PC-9 (cell line): ENCODE measurements around the gene TBX2. TPM values are rescaled to one million over a fixed set of nuclear protein-coding genes. Genes with fewer than 3 reads are reported as not detected.

Source experiments
- BruUV-seq: library from RNA; stranded (reverse); fragments of 400-500 nt; replicated peaks from 2 replicates; lab custom pipeline; 2021; lab: Mats Ljungman, UMichigan
- CTCF ChIA-PET: fragments of 300-600 bp; sonication (Branson Sonifier 250); formaldehyde crosslinking; loops from one replicate; lab custom pipeline; 2022; ENCODE audit warnings: antibody characterized with exemption; lab: Charles Lee
- POLR2A ChIA-PET: fragments of 300-600 bp; sonication (Branson Sonifier 250); formaldehyde crosslinking; loops from one replicate; lab custom pipeline; 2022; ENCODE audit warnings: antibody characterized with exemption; ENCODE audit not compliant: unreplicated experiment; lab: Charles Lee
- DNase-seq, 2 experiments: peaks; one replicate each; pipeline versions ENCODE4 v3.0.0 to v3.0.0-alpha.2; 2015 to 2022; ENCODE audit warnings: mixed read lengths in 1 of 2
- H2AFZ ChIP-seq: fragments of 200-600 bp; sonication (generic); 2 replicates; pipeline ENCODE4 v1.8.1; 2017; ENCODE audit warnings: antibody characterized with exemption
- H3F3A ChIP-seq: fragments of 200-600 bp; sonication (generic); 2 replicates; pipeline ENCODE4 v1.8.1; 2017; ENCODE audit warnings: antibody characterized with exemption, mild to moderate bottlenecking, low read depth; ENCODE audit not compliant: insufficient read depth
- H3K27ac ChIP-seq: fragments of 200-600 bp; sonication (generic); 2 replicates; pipeline ENCODE4 v1.6.1; 2016; ENCODE audit warnings: mixed run types
- H3K27me3 ChIP-seq: fragments of 200-600 bp; sonication (generic); 2 replicates; pipeline ENCODE4 v1.6.1; 2016; ENCODE audit warnings: low read depth, mixed run types; ENCODE audit not compliant: insufficient read depth
- H3K36me3 ChIP-seq: fragments of 200-600 bp; sonication (generic); 2 replicates; pipeline ENCODE4 v1.6.1; 2016; ENCODE audit warnings: low read depth, mixed run types
- H3K4me1 ChIP-seq: fragments of 200-600 bp; sonication (generic); replicated peaks from 2 replicates; pipeline ENCODE4 v1.6.1; 2016; ENCODE audit warnings: mixed run types; ENCODE audit not compliant: insufficient read depth
- H3K4me2 ChIP-seq: fragments of 200-600 bp; sonication (generic); 2 replicates; pipeline ENCODE4 v1.6.1; 2017; ENCODE audit warnings: mixed run types
- H3K4me3 ChIP-seq: fragments of 200-600 bp; sonication (generic); 2 replicates; pipeline ENCODE4 v1.6.1; 2016; ENCODE audit warnings: mixed run types
- H3K79me2 ChIP-seq: fragments of 200-600 bp; sonication (generic); 2 replicates; pipeline ENCODE4 v1.6.1; 2017; ENCODE audit warnings: low read depth, mixed run types
- H3K9me2 ChIP-seq: fragments of 200-600 bp; sonication (generic); 2 replicates; pipeline ENCODE4 v1.8.1; 2017; ENCODE audit warnings: mild to moderate bottlenecking; ENCODE audit not compliant: insufficient read depth
- H3K9me3 ChIP-seq: fragments of 200-600 bp; sonication (generic); 2 replicates; pipeline ENCODE4 v1.8.1; 2016; ENCODE audit warnings: low read depth; ENCODE audit not compliant: insufficient read depth
- H4K20me1 ChIP-seq: fragments of 200-600 bp; sonication (generic); 2 replicates; pipeline ENCODE4 v1.8.1; 2017; ENCODE audit not compliant: insufficient read depth
- EZH2 ChIP-seq: fragments of 200-600 bp; sonication (generic); IDR thresholded peaks from 2 replicates; pipeline ENCODE4 v1.8.0; 2017; ENCODE audit warnings: antibody characterized with exemption, low read depth
- intact Hi-C: fragments of 100-400 bp; cut with micrococcal nuclease; formaldehyde crosslinking; loops from one replicate; pipeline ENCODE4 v1.10.0; 2022; ENCODE audit not compliant: unreplicated experiment
- total RNA-seq: library from RNA; stranded (reverse); gene quantifications from 2 replicates; pipeline ENCODE4 v1.2.3, GENCODE V29; 2021
- TF ChIP-seq, protein P1 (sequence below): fragments of 200-600 bp; sonication (generic); conservative IDR thresholded peaks from 2 replicates; pipeline ENCODE4 v1.6.1; 2017; ENCODE audit warnings: mixed run types, antibody characterized with exemption, mild to moderate bottlenecking, moderate library complexity

TBX2 gene
- total RNA-seq, 1 experiment from 2014 or later: 0.44 TPM

DNA sequence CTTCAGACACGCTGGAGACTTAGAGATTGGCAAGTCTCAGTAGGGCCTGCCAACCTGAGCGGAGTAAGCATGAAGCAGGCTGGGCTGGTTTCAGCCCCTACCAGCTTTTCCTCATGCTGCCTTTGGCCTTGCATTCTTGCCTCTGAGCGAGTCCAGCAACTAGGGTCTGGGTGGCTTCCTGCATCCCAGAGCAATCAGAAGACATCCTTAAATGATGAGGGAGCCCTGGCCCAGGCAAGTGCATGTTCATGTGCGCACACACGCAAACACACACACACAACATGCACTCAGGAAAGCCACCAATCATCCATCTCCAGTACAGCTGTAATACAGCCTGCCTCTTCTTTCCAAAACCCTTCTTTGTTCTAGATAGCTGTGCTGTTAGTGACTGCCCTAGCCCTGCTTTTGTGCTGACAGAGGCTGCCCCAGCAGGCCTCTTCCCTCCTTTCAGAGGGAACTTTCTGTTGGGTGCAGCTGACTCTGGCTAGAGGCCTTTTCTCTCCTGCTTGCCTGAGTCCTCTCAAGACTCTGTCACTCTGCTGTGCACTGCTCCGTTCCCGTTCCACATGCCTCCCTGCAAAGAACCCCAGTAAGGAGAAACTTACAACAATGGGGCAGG is 30.7 kb upstream of the TBX2 start:
- CTCF ChIA-PET: no interaction called here

DNA sequence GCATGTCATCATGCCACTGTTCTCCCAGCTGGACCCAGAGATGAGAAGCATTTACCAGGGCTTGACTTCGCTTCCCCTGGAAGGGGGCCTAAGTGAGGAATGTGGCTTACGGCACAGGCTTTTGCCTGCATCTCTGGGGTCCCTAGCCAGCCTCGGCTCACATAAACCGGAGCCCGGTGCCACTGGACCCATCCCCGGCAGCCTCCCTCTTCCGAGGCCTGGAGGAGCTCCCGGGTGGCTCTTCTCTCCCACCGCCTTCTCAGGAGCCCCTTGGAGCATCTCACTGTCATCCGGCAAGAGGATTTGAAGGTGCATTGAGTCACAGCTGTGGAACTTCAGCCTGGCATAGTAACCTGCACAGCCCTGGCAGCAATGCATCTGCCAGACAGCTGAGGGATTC is 29.9 kb upstream of the TBX2 start:
- Histone ChIP-seq H3F3A (no peaks in the 10 kb centered on the region), H3K4me3 (no peak overlapping the region), H3K9me2 (no peaks in the 10 kb centered on the region), H3K27ac (no peak overlapping the region), H4K20me1 (no peaks in the 10 kb centered on the region), H3K27me3 (no peaks in the 10 kb centered on the region), H3K79me2 (no peaks in the 10 kb centered on the region), H3K4me2 (no peak overlapping the region), H2AFZ (no peak overlapping the region), H3K36me3 (no peaks in the 10 kb centered on the region), H3K4me1 (no peaks in the 10 kb centered on the region), H3K9me3 (no peaks in the 10 kb centered on the region)
- POLR2A ChIA-PET: no interaction called here
- no TSS peak for BruUV-seq
- TF ChIP-seq, protein P1, sequence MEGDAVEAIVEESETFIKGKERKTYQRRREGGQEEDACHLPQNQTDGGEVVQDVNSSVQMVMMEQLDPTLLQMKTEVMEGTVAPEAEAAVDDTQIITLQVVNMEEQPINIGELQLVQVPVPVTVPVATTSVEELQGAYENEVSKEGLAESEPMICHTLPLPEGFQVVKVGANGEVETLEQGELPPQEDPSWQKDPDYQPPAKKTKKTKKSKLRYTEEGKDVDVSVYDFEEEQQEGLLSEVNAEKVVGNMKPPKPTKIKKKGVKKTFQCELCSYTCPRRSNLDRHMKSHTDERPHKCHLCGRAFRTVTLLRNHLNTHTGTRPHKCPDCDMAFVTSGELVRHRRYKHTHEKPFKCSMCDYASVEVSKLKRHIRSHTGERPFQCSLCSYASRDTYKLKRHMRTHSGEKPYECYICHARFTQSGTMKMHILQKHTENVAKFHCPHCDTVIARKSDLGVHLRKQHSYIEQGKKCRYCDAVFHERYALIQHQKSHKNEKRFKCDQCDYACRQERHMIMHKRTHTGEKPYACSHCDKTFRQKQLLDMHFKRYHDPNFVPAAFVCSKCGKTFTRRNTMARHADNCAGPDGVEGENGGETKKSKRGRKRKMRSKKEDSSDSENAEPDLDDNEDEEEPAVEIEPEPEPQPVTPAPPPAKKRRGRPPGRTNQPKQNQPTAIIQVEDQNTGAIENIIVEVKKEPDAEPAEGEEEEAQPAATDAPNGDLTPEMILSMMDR: no peak
- no peak for TF ChIP-seq EZH2
- intact Hi-C loops: no loop called here
- CTCF ChIA-PET: no interaction called here
- DNase-seq: no peak

More for the DNA sequence above, 30.7 kb upstream of the TBX2 start:
- H2AFZ ChIP-seq: no peak overlapping the region
- no peaks in the 10 kb centered on the region for H3K4me1 ChIP-seq
- no peak for TF ChIP-seq EZH2
- TF ChIP-seq, protein P1: no peak
- no peaks in the 10 kb centered on the region for H3F3A ChIP-seq
- H3K27ac ChIP-seq: no peak overlapping the region
- H3K79me2 ChIP-seq: no peaks in the 10 kb centered on the region
- no peak overlapping the region for H3K4me3 ChIP-seq
- no peaks in the 10 kb centered on the region for H3K9me2 ChIP-seq
- POLR2A ChIA-PET: no interaction called here
- intact Hi-C loops: no loop called here
- no peaks in the 10 kb centered on the region for H4K20me1 ChIP-seq
- no TSS peak for BruUV-seq
- H3K36me3 ChIP-seq: no peaks in the 10 kb centered on the region
- no peaks in the 10 kb centered on the region for H3K9me3 ChIP-seq
- H3K27me3 ChIP-seq: no peaks in the 10 kb centered on the region
- no peak for DNase-seq
- no peak overlapping the region for H3K4me2 ChIP-seq

DNA sequence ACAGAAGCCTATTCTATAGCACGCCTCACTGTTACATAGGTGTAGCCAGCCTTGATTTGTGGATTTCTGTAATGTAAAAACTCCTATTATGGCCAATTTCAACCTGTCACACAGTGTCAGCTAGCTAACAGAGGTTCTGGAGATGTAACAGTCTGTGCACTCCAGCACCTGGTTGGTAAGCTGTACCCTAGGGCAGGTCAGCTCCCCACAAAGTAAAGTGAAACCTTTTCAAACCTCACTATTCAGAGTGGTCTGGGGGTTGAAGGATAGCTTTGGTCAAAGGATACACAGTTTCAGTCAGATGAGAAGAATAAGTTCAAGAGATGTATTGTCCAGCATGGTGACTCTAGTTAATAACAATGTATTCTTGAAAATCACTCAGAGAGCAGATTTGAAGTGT is 28.5 kb upstream of the TBX2 start:
- H3K4me3 ChIP-seq: no peak overlapping the region
- H3K4me1 ChIP-seq: no peaks in the 10 kb centered on the region
- H3K9me3 ChIP-seq: no peaks in the 10 kb centered on the region
- no peaks in the 10 kb centered on the region for H3K79me2 ChIP-seq
- no peaks in the 10 kb centered on the region for H3K36me3 ChIP-seq
- no peaks in the 10 kb centered on the region for H4K20me1 ChIP-seq
- H3K4me2 ChIP-seq: no peak overlapping the region
- no peak for DNase-seq
- no peak overlapping the region for H3K27ac ChIP-seq
- TF ChIP-seq EZH2: no peak
- TF ChIP-seq, protein P1: no peak
- intact Hi-C loops: no loop called here
- H3K27me3 ChIP-seq: no peaks in the 10 kb centered on the region
- no peak overlapping the region for H2AFZ ChIP-seq
- ChIA-PET CTCF (no interaction called here), POLR2A (no interaction called here)
- no peaks in the 10 kb centered on the region for H3K9me2 ChIP-seq
- no peaks in the 10 kb centered on the region for H3F3A ChIP-seq
- BruUV-seq: no TSS peak
